Measurements from ENCODE around the gene ATXN7L1. TPM values are rescaled to one million over a fixed set of nuclear protein-coding genes. Genes with fewer than 3 reads are reported as not detected.

The ATXN7L1 gene
- total and polyA plus RNA-seq, 2 of the 8 experiments (the other 6 are each of a cell fraction or from before 2014, with no cell fraction given), result 14.3 to 34.0 TPM

- no peak for TF ChIP-seq RBBP5 (IDR thresholded peaks at IDR 0.05; ENCODE audit: borderline replicate concordance, low read depth, low read length)
- TF ChIP-seq RAD21 (IDR thresholded peaks at IDR 0.05 in 1 of 2, conservative IDR thresholded peaks at IDR 0.05 in 1 of 2; ENCODE audit: low read depth in 2 of 2, low read length in 2 of 2), result no peak
- no peak for TF ChIP-seq GTF2F1 (IDR thresholded peaks at IDR 0.05; ENCODE audit: borderline replicate concordance, low read depth, low read length)
- TF ChIP-seq SP2 (IDR thresholded peaks at IDR 0.05; ENCODE audit: low read length), result no peak
- TF ChIP-seq, protein P1, sequence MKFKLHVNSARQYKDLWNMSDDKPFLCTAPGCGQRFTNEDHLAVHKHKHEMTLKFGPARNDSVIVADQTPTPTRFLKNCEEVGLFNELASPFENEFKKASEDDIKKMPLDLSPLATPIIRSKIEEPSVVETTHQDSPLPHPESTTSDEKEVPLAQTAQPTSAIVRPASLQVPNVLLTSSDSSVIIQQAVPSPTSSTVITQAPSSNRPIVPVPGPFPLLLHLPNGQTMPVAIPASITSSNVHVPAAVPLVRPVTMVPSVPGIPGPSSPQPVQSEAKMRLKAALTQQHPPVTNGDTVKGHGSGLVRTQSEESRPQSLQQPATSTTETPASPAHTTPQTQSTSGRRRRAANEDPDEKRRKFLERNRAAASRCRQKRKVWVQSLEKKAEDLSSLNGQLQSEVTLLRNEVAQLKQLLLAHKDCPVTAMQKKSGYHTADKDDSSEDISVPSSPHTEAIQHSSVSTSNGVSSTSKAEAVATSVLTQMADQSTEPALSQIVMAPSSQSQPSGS (IDR thresholded peaks at IDR 0.05; ENCODE audit: low read length), result no peak
- no peak for TF ChIP-seq TCF12 (IDR thresholded peaks at IDR 0.05; ENCODE audit: low read depth, low read length)
Observed at GRCh38 chr7:105719919-105720318, 156.5 kb downstream of the ATXN7L1 start (continued).

All from H1 (cell line).